Prostate gland (tissue), 2 donors: ENCODE measurements around the gene PLEKHG1.

Source experiments
- CTCF ChIP-seq, 4 experiments: fragments of 200-600 bp in 2 of 4; fragments of 450-650 bp in 2 of 4; sonication (generic) in 2 of 4; IDR thresholded peaks; 1 replicate in 3 of 4; 2 replicates in 1 of 4; pipeline ENCODE4 v1.5.1; 2016 to 2019; ENCODE audit warnings: antibody characterized with exemption in 4 of 4, mild to moderate bottlenecking in 2 of 4, moderate library complexity in 2 of 4
- POLR2A ChIP-seq: fragments of 450-650 bp; IDR thresholded peaks from one replicate; pipeline ENCODE4 v1.6.1; 2016; ENCODE audit warnings: antibody characterized with exemption, mild to moderate bottlenecking
- POLR2AphosphoS5 ChIP-seq: sonication (generic); formaldehyde crosslinking; IDR thresholded peaks from one replicate; pipeline ENCODE4 v1.6.1; 2017; ENCODE audit warnings: antibody characterized with exemption

- TF ChIP-seq CTCF (IDR thresholded peaks at IDR 0.05) (no peak), POLR2A (no peak), POLR2AphosphoS5 (no peak)
Measured at GRCh38 chr6:150586850-150587359, 12.8 kb upstream of the PLEKHG1 start.
